UCSD-AML1 (cell line): ENCODE measurements around the gene IGFN1.

ENCODE experiments used
- DNase-seq: peaks from one replicate; lab custom pipeline; 2025; ENCODE audit not compliant: unreplicated experiment; lab: John Stamatoyannopoulos, UW

Gene IGFN1

GRCh38 chr1:201184307-201185122 is 6.1 kb upstream of the IGFN1 start:
- no peak for DNase-seq

- DNase-seq: no peak
These were observed 5.5 kb upstream of the IGFN1 start for GRCh38 chr1:201185123-201185453.

- DNase-seq: no peak
These were observed 5.0 kb upstream of the IGFN1 start for GRCh38 chr1:201185527-201186128.

- no peak for DNase-seq
These were observed 4.4 kb upstream of the IGFN1 start for GRCh38 chr1:201186192-201186591.

GRCh38 chr1:201189085-201189484 is 1.5 kb upstream of the IGFN1 start:
- no peak for DNase-seq

- no peak for DNase-seq
These were observed 619 bp upstream of the IGFN1 start for GRCh38 chr1:201190005-201190404.

- no peak for DNase-seq
These were observed 1.1 kb downstream of the IGFN1 start for GRCh38 chr1:201191653-201192260.

GRCh38 chr1:201192261-201192788 is 1.7 kb downstream of the IGFN1 start:
- DNase-seq: no peak

GRCh38 chr1:201194046-201194445 is 3.4 kb downstream of the IGFN1 start:
- no peak for DNase-seq

- DNase-seq: no peak
These were observed 8.0 kb downstream of the IGFN1 start for GRCh38 chr1:201198598-201198997.

- no peak for DNase-seq
These were observed 14.4 kb downstream of the IGFN1 start for GRCh38 chr1:201205036-201205435.

- DNase-seq: no peak
These were observed 15.6 kb downstream of the IGFN1 start for GRCh38 chr1:201206176-201206575.

- DNase-seq: no peak
These were observed 16.4 kb downstream of the IGFN1 start for GRCh38 chr1:201207046-201207445.

- DNase-seq: no peak
These were observed 17.6 kb downstream of the IGFN1 start for GRCh38 chr1:201208236-201208635.

- DNase-seq: no peak
These were observed 21.4 kb downstream of the IGFN1 start for GRCh38 chr1:201212056-201212455.

- no peak for DNase-seq
These were observed 21.9 kb downstream of the IGFN1 start for GRCh38 chr1:201212461-201213055.

GRCh38 chr1:201213106-201213770 is 22.6 kb downstream of the IGFN1 start:
- no peak for DNase-seq

GRCh38 chr1:201213926-201214325 is 23.3 kb downstream of the IGFN1 start:
- DNase-seq: no peak

GRCh38 chr1:201214461-201214860 is 23.8 kb downstream of the IGFN1 start:
- no peak for DNase-seq

GRCh38 chr1:201214886-201215285 is 24.3 kb downstream of the IGFN1 start:
- DNase-seq: no peak
